WTC11 (cell line): Measurements from ENCODE around the gene HCFC2. TPM values are rescaled to one million over a fixed set of nuclear protein-coding genes. Genes with fewer than 3 reads are reported as not detected.

ENCODE experiments used
- ATAC-seq: fragments of 200-7000 bp; cut with Tn5 transposase; 2 replicates; pipeline ENCODE4 v1.10.0; 2021; ENCODE audit warnings: mild to moderate bottlenecking, moderate library complexity
- CTCF ChIA-PET: fragments of 300-600 bp; sonication (Branson Sonifier 250); formaldehyde crosslinking; loops from one replicate; lab custom pipeline; 2021; ENCODE audit warnings: antibody characterized with exemption; lab: Charles Lee
- POLR2A ChIA-PET: fragments of 350-600 bp; sonication (Branson Sonifier 250); formaldehyde crosslinking; loops from one replicate; lab custom pipeline; 2021; ENCODE audit warnings: antibody characterized with exemption; lab: Charles Lee
- DNase-seq: peaks from one replicate; pipeline ENCODE4 v3.0.0; 2021; ENCODE audit warnings: low spot score
- H3K27ac Mint-ChIP-seq: 2 replicates; pipeline ENCODE4 v1.8.0; 2021; ENCODE audit warnings: mixed read lengths
- H3K27me3 Mint-ChIP-seq: 2 replicates; pipeline ENCODE4 v1.8.0; 2021; ENCODE audit warnings: low read depth, mild to moderate bottlenecking, moderate library complexity, mixed read lengths
- H3K36me3 Mint-ChIP-seq: 2 replicates; pipeline ENCODE4 v1.8.0; 2021; ENCODE audit warnings: mixed read lengths
- H3K4me1 Mint-ChIP-seq: 2 replicates; pipeline ENCODE4 v1.8.0; 2022; ENCODE audit warnings: mixed read lengths
- H3K4me3 Mint-ChIP-seq: 2 replicates; pipeline ENCODE4 v1.8.0; 2021; ENCODE audit warnings: mild to moderate bottlenecking, moderate library complexity, mixed read lengths
- H3K9me3 Mint-ChIP-seq: 2 replicates; pipeline ENCODE4 v1.8.0; 2021; ENCODE audit warnings: mixed read lengths
- ATF6 ChIP-seq: sonication (generic); formaldehyde crosslinking; IDR thresholded peaks from 2 replicates; pipeline ENCODE4 v1.8.1; 2023; ENCODE audit warnings: mild to moderate bottlenecking, missing genetic modification reagents
- CBFB ChIP-seq: sonication (generic); formaldehyde crosslinking; IDR thresholded peaks from 2 replicates; pipeline ENCODE4 v1.8.1; 2022; ENCODE audit warnings: mild to moderate bottlenecking, low read depth, missing genetic modification reagents
- ELF4 ChIP-seq: sonication (generic); formaldehyde crosslinking; IDR thresholded peaks from 2 replicates; pipeline ENCODE4 v1.8.1; 2022; ENCODE audit warnings: low read depth, mild to moderate bottlenecking, moderate library complexity, missing genetic modification reagents
- ESRRA ChIP-seq: sonication (generic); formaldehyde crosslinking; IDR thresholded peaks from 2 replicates; pipeline ENCODE4 v1.8.1; 2022; ENCODE audit warnings: mild to moderate bottlenecking, missing genetic modification reagents, borderline replicate concordance
- FOXK1 ChIP-seq: sonication (generic); formaldehyde crosslinking; IDR thresholded peaks from 2 replicates; pipeline ENCODE4 v1.8.0; 2022; ENCODE audit warnings: mild to moderate bottlenecking, moderate library complexity, missing genetic modification reagents
- GABPB1 ChIP-seq: sonication (generic); formaldehyde crosslinking; IDR thresholded peaks from 2 replicates; pipeline ENCODE4 v1.8.1; 2023; ENCODE audit warnings: mild to moderate bottlenecking, missing genetic modification reagents
- HMGA2 ChIP-seq: fragments of 250-450 bp; sonication (Bioruptor Pico); IDR thresholded peaks from 2 replicates; pipeline ENCODE4 v1.4.0; 2021; ENCODE audit warnings: mild to moderate bottlenecking, moderate library complexity
- IRF2 ChIP-seq: sonication (generic); formaldehyde crosslinking; IDR thresholded peaks from 2 replicates; pipeline ENCODE4 v1.8.0; 2022; ENCODE audit warnings: low read depth, missing genetic modification reagents, borderline replicate concordance
- KAT7 ChIP-seq: sonication (generic); formaldehyde crosslinking; IDR thresholded peaks from 2 replicates; pipeline ENCODE4 v1.8.1; 2023; ENCODE audit warnings: missing genetic modification reagents, mild to moderate bottlenecking, borderline replicate concordance
- NFATC4 ChIP-seq: fragments of 250-450 bp; sonication (Bioruptor Pico); IDR thresholded peaks from 2 replicates; pipeline ENCODE4 v1.9.0; 2021; ENCODE audit warnings: mild to moderate bottlenecking
- NR2C2 ChIP-seq: sonication (generic); formaldehyde crosslinking; IDR thresholded peaks from 2 replicates; pipeline ENCODE4 v1.8.0; 2022; ENCODE audit warnings: mild to moderate bottlenecking, missing genetic modification reagents
- OVOL2 ChIP-seq: fragments of 250-450 bp; sonication (Bioruptor Pico); IDR thresholded peaks from 2 replicates; pipeline ENCODE4 v1.9.0; 2021; ENCODE audit warnings: mild to moderate bottlenecking, borderline replicate concordance
- PRRX2 ChIP-seq: fragments of 250-450 bp; sonication (Bioruptor Pico); IDR thresholded peaks from 2 replicates; pipeline ENCODE4 v1.8.0; 2021; ENCODE audit warnings: mild to moderate bottlenecking
- SMAD4 ChIP-seq: sonication (generic); formaldehyde crosslinking; IDR thresholded peaks from 2 replicates; pipeline ENCODE4 v1.8.0; 2022; ENCODE audit warnings: mild to moderate bottlenecking, missing genetic modification reagents
- TEAD1 ChIP-seq: sonication (generic); formaldehyde crosslinking; IDR thresholded peaks from 2 replicates; pipeline ENCODE4 v1.8.0; 2022; ENCODE audit warnings: mild to moderate bottlenecking, missing genetic modification reagents
- TP53 ChIP-seq: sonication (generic); formaldehyde crosslinking; IDR thresholded peaks from 2 replicates; pipeline ENCODE4 v1.8.1; 2023; ENCODE audit warnings: mild to moderate bottlenecking, missing genetic modification reagents
- ZNF219 ChIP-seq: sonication (generic); formaldehyde crosslinking; IDR thresholded peaks from 2 replicates; pipeline ENCODE4 v1.8.0; 2023; ENCODE audit warnings: missing genetic modification reagents, mild to moderate bottlenecking, borderline replicate concordance
- ZNF232 ChIP-seq: sonication (generic); formaldehyde crosslinking; IDR thresholded peaks from 2 replicates; pipeline ENCODE4 v1.8.0; 2022; ENCODE audit warnings: mild to moderate bottlenecking, missing genetic modification reagents
- ZNF317 ChIP-seq: sonication (generic); formaldehyde crosslinking; IDR thresholded peaks from 2 replicates; pipeline ENCODE4 v1.8.1; 2023; ENCODE audit warnings: low read depth, mild to moderate bottlenecking, moderate library complexity, missing genetic modification reagents, borderline replicate concordance
- ZNF396 ChIP-seq: fragments of 250-450 bp; sonication (Bioruptor Pico); IDR thresholded peaks from 2 replicates; pipeline ENCODE4 v1.8.0; 2021; ENCODE audit warnings: mild to moderate bottlenecking, moderate library complexity, borderline replicate concordance
- ZNF416 ChIP-seq: fragments of 250-450 bp; sonication (Bioruptor Pico); IDR thresholded peaks from 2 replicates; pipeline ENCODE4 v1.9.0; 2021; ENCODE audit warnings: mild to moderate bottlenecking, inconsistent platforms
- ZNF423 ChIP-seq: fragments of 250-450 bp; sonication (Bioruptor Pico); IDR thresholded peaks from 2 replicates; pipeline ENCODE4 v2.1.2; 2022; ENCODE audit warnings: mild to moderate bottlenecking, moderate library complexity
- total RNA-seq: library from RNA; stranded (reverse); gene quantifications from 3 replicates; pipeline ENCODE4 v1.2.3, GENCODE V29; 2021
- TF ChIP-seq, protein P1 (sequence below): sonication (generic); formaldehyde crosslinking; IDR thresholded peaks from 2 replicates; pipeline ENCODE4 v1.8.0; 2023; ENCODE audit warnings: missing genetic modification reagents
- TF ChIP-seq, protein P2 (sequence below): sonication (generic); formaldehyde crosslinking; IDR thresholded peaks from 2 replicates; pipeline ENCODE4 v1.8.1; 2023; ENCODE audit warnings: mild to moderate bottlenecking, missing genetic modification reagents, borderline replicate concordance

HCFC2 gene
- total RNA-seq, 1 experiment from 2014 or later, result 1.6 TPM

GRCh38 chr12:104133321-104133720 lies 69.0 kb downstream of the HCFC2 start:
- H3K36me3 Mint-ChIP-seq, result peaks cover 19% of the 10 kb centered on the region
- TF ChIP-seq SMAD4 (CRISPR knock-in tag) (no peak), ATF6 (CRISPR knock-in tag) (no peak)
- TF ChIP-seq, protein P1, sequence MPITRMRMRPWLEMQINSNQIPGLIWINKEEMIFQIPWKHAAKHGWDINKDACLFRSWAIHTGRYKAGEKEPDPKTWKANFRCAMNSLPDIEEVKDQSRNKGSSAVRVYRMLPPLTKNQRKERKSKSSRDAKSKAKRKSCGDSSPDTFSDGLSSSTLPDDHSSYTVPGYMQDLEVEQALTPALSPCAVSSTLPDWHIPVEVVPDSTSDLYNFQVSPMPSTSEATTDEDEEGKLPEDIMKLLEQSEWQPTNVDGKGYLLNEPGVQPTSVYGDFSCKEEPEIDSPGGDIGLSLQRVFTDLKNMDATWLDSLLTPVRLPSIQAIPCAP (CRISPR knock-in tag), result no peak
- TF ChIP-seq, protein P2, sequence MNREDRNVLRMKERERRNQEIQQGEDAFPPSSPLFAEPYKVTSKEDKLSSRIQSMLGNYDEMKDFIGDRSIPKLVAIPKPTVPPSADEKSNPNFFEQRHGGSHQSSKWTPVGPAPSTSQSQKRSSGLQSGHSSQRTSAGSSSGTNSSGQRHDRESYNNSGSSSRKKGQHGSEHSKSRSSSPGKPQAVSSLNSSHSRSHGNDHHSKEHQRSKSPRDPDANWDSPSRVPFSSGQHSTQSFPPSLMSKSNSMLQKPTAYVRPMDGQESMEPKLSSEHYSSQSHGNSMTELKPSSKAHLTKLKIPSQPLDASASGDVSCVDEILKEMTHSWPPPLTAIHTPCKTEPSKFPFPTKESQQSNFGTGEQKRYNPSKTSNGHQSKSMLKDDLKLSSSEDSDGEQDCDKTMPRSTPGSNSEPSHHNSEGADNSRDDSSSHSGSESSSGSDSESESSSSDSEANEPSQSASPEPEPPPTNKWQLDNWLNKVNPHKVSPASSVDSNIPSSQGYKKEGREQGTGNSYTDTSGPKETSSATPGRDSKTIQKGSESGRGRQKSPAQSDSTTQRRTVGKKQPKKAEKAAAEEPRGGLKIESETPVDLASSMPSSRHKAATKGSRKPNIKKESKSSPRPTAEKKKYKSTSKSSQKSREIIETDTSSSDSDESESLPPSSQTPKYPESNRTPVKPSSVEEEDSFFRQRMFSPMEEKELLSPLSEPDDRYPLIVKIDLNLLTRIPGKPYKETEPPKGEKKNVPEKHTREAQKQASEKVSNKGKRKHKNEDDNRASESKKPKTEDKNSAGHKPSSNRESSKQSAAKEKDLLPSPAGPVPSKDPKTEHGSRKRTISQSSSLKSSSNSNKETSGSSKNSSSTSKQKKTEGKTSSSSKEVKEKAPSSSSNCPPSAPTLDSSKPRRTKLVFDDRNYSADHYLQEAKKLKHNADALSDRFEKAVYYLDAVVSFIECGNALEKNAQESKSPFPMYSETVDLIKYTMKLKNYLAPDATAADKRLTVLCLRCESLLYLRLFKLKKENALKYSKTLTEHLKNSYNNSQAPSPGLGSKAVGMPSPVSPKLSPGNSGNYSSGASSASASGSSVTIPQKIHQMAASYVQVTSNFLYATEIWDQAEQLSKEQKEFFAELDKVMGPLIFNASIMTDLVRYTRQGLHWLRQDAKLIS (CRISPR knock-in tag), result no peak
- H3K27ac Mint-ChIP-seq, result no peak overlapping the region
- DNase-seq (no peak), ATAC-seq (no peak)
- no peak overlapping the region for H3K4me3 Mint-ChIP-seq
- no peaks in the 10 kb centered on the region for H3K27me3 Mint-ChIP-seq
- ChIA-PET POLR2A (no interaction called here), CTCF (no interaction called here)
- no peaks in the 10 kb centered on the region for H3K9me3 Mint-ChIP-seq
- peaks cover 23% of the 10 kb centered on the region for H3K4me1 Mint-ChIP-seq

- H3K36me3 Mint-ChIP-seq, result peaks cover 17% of the 10 kb centered on the region
- H3K4me1 Mint-ChIP-seq, result peaks cover 26% of the 10 kb centered on the region
- H3K9me3 Mint-ChIP-seq, result no peaks in the 10 kb centered on the region
- H3K27me3 Mint-ChIP-seq, result peaks cover 4% of the 10 kb centered on the region
- TF ChIP-seq ZNF416, result no peak
- TF ChIP-seq ZNF317 (CRISPR knock-in tag), result no peak
- TF ChIP-seq SMAD4 (CRISPR knock-in tag), result no peak
- TF ChIP-seq ZNF219, result no peak
- no peak for TF ChIP-seq ELF4 (CRISPR knock-in tag)
- TF ChIP-seq, protein P2 (CRISPR knock-in tag), result no peak
- TF ChIP-seq ZNF232 (CRISPR knock-in tag), result no peak
- TF ChIP-seq ZNF396 (CRISPR knock-in tag), result no peak
- TF ChIP-seq TP53 (CRISPR knock-in tag), result no peak
- ATAC-seq, result no peak
- CTCF ChIA-PET, result no interaction called here
- no peak overlapping the region for H3K4me3 Mint-ChIP-seq
- DNase-seq, result no peak
- H3K27ac Mint-ChIP-seq, result no peak overlapping the region
- POLR2A ChIA-PET, result no interaction called here
These were observed 69.5 kb downstream of the HCFC2 start for GRCh38 chr12:104133866-104134265.

DNA sequence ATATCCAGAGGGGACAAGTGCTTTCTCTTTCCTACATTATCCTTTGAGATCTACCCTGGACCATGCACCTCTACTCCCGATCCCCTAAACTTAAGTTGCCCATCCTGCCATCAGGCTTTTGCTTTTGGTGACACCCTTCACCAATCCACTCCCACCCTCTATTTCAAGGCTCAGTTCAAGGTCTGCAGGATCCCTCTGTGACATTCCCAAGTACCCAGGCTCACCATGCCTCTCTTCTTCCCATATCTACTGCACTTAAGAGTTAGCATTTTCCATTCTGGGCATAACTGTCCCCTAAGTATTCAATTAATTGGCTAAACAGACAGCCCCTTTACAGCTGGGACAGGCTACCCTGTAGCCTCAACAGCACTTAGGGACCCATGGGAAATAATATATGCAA lies 70.6 kb downstream of the HCFC2 start:
- no peak for ATAC-seq
- peaks cover 29% of the 10 kb centered on the region for H3K4me1 Mint-ChIP-seq
- CTCF ChIA-PET, result no interaction called here
- no peak for TF ChIP-seq KAT7 (CRISPR knock-in tag)
- no peak for TF ChIP-seq TEAD1 (CRISPR knock-in tag)
- TF ChIP-seq ESRRA (CRISPR knock-in tag), result no peak
- no peak for TF ChIP-seq ZNF423 (CRISPR knock-in tag)
- no peak for TF ChIP-seq OVOL2 (CRISPR knock-in tag)
- TF ChIP-seq PRRX2 (CRISPR knock-in tag), result no peak
- TF ChIP-seq HMGA2 (CRISPR knock-in tag), result no peak
- TF ChIP-seq NFATC4 (CRISPR knock-in tag), result no peak
- TF ChIP-seq ZNF219, result no peak
- TF ChIP-seq IRF2, result no peak
- TF ChIP-seq GABPB1 (CRISPR knock-in tag), result no peak
- no peak for TF ChIP-seq CBFB (CRISPR knock-in tag)
- no peak for TF ChIP-seq FOXK1 (CRISPR knock-in tag)
- no peak for TF ChIP-seq NR2C2

More for the DNA sequence above, 70.6 kb downstream of the HCFC2 start:
- DNase-seq, result no peak
- no peak overlapping the region for H3K4me3 Mint-ChIP-seq
- peaks cover 8% of the 10 kb centered on the region for H3K36me3 Mint-ChIP-seq
- no peak overlapping the region for H3K27ac Mint-ChIP-seq
- H3K27me3 Mint-ChIP-seq, result peaks cover 12% of the 10 kb centered on the region
- no peaks in the 10 kb centered on the region for H3K9me3 Mint-ChIP-seq
- POLR2A ChIA-PET, result no interaction called here
